WI38 (cell line): ENCODE results near the gene SFMBT2.

Experiments used
- H3K4me3 ChIP-seq: 2 replicates; pipeline ENCODE4 v1.5.1; 2011; ENCODE audit warnings: low read depth, mild to moderate bottlenecking, control low read depth, low read length
- TF ChIP-seq, protein P1 (sequence below): IDR thresholded peaks from 2 replicates; pipeline ENCODE4 v1.5.1; 2012; ENCODE audit warnings: low read depth, mild to moderate bottlenecking, control low read depth, low read length

Gene SFMBT2

DNA sequence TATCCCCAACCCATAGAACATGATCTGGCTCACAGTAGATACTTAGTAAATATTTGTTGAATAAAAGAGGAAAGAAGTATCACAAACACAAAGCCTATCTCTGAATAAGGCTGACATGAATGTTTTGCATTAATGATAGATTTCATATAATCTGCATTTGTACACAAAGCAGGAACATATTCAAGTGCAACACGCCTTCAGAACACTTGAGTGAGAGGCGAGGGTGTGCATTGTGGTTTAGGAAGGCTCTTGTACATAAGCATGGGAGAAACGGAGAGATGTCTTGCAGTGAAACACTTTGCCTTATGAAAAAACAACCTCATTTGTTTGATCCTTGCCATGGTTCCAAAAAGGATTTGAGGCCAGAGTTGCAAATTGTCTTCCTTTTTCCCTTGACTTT, 14.1 kb upstream of the SFMBT2 start:
- no peak overlapping the region for H3K4me3 ChIP-seq
- TF ChIP-seq, protein P1, sequence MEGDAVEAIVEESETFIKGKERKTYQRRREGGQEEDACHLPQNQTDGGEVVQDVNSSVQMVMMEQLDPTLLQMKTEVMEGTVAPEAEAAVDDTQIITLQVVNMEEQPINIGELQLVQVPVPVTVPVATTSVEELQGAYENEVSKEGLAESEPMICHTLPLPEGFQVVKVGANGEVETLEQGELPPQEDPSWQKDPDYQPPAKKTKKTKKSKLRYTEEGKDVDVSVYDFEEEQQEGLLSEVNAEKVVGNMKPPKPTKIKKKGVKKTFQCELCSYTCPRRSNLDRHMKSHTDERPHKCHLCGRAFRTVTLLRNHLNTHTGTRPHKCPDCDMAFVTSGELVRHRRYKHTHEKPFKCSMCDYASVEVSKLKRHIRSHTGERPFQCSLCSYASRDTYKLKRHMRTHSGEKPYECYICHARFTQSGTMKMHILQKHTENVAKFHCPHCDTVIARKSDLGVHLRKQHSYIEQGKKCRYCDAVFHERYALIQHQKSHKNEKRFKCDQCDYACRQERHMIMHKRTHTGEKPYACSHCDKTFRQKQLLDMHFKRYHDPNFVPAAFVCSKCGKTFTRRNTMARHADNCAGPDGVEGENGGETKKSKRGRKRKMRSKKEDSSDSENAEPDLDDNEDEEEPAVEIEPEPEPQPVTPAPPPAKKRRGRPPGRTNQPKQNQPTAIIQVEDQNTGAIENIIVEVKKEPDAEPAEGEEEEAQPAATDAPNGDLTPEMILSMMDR, result no peak

DNA sequence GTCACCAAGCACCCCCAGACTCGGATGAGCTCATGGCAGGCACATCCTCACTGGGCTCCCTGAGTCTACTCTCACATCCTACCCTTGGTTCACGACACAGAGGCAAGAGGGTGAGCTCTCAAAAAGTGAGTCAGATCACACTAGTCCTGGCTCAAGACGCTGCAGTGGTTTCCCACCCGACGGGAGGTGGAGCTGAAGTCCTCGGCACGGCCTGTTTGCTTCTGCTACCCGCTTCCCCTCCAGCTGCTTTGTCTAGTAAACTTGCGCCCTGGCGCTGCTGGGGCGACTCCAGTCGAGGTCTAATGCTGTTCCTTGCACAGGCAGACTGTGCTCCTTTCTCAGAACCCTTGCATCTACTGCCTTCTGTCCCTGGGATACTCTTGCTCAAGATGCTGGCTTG, 13.5 kb upstream of the SFMBT2 start:
- TF ChIP-seq, protein P1, result no peak
- no peak overlapping the region for H3K4me3 ChIP-seq

DNA sequence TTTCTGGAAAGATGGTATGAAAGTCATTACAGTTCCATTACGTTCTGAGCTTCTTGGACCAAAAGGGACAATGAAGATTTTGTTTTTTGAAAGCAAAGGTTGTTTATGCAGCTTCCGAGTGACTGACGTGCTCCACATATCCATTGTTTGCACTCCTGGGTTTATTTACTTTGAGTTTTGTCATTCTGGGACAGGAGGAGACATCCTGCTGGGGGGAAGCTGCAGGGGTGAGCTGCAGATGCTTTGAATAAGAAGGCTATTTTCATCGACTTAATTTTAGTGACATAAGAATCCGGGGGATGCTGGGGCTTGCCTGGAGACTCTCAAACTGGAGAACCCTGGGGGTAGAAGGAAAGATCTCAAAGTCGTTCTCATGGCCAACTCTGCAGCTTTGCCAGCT, 12.7 kb upstream of the SFMBT2 start:
- no peak overlapping the region for H3K4me3 ChIP-seq
- TF ChIP-seq, protein P1, result no peak

DNA sequence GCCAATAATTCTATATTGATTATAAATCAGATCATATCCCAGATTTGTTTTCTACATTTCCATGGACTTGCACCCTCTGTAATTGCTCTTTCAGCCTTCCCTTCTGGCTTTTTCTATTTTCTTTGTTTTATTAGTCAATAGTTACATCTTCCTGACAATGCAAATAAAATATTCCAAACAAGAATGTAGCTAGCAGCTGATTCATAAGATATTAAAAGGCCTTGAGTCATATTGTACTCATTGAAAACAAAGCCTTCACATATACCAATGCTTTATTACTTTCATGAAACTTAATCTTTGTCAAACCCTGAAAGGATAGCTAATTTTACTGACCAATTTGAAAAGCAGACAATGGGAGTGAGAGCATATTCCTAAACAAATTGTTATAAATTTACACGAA, 10.7 kb upstream of the SFMBT2 start:
- H3K4me3 ChIP-seq, result no peak overlapping the region
- TF ChIP-seq, protein P1, result no peak

DNA sequence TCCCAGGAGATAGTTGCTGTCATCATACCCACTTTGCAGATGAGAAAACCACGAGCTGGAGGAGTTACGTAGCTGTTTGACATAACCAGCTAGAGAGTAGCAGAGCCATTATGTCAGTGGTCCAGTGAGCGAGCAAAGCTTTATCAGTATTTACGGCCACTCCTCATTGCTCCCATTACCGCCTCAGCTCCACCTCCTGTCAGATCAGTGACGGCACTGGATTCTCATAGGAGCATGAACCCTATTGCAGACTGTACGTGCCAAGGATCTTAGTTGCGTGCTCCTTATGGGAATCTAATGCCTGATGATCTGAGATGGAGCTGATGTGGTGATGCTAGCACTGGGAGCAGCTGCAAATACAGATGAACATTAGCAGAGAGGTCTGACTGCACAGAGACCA, 9.2 kb upstream of the SFMBT2 start:
- TF ChIP-seq, protein P1, result no peak
- no peak overlapping the region for H3K4me3 ChIP-seq

DNA sequence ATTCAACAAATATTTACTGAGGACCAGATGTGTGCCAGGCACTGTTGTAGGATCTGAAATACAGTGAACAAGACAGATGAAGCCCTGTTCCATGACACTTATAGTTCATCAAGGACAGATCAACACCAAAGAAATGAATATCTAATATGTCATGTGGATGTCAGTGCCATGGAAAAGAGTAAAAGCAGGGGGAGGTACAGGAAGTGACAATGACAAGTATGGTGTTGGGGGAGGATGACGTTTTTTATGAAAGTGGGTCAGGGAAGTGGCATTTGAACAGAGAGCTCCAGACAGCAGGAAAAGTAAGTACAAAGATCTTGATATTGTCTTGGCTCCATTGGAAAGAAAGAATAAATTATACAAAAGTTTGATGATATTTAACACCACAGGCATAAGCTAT, 7.0 kb upstream of the SFMBT2 start:
- TF ChIP-seq, protein P1, result no peak
- H3K4me3 ChIP-seq, result no peak overlapping the region

DNA sequence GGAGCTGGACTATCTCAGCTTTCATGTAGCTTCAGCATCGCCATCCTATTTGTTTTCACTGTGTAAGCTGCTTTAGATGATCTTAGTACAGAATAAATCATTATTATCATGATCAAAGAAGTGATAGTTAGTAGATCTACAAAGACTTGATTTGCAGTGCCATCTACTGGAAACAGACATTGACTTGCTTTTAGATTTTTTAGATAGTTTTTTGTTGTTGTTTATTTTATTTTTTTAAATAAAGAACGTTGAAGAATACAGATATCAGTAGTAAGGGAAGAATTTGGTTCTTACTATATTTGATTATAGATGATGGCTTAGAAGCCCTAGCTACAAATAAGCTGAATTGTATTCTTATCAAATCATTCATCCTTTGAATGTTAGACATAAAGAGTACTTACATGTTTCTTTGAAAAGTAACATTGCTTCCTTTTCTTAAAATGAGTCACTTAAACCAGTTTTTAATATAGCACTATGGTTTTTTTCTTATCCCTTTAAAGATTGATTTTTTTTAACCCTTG, 6.3 kb upstream of the SFMBT2 start:
- H3K4me3 ChIP-seq, result no peak overlapping the region
- TF ChIP-seq, protein P1, result no peak
